ENCODE results near the gene VAV2. TPM values are rescaled to one million over a fixed set of nuclear protein-coding genes. Genes with fewer than 3 reads are reported as not detected.

Gene VAV2
- polyA plus RNA-seq, 2 of the 4 experiments (the other 2 are of a cell fraction): 9.8 to 21.4 TPM

GRCh38 chr9:133881671-133882381 is 110.3 kb downstream of the VAV2 start (continued):
- TF ChIP-seq CTCF (IDR thresholded peaks at IDR 0.05): no peak

GRCh38 chr9:133880851-133881661 is 111.1 kb downstream of the VAV2 start:
- WGBS (ENCODE audit: missing lambda C conversion rate): 88% methylated on average over 19 of the region's 23 CpGs
- H3K4me3 ChIP-seq: no peak overlapping the region
- CTCF ChIA-PET: interaction anchor here (0.9 to 1.6 kb wide), 3 partner anchors 19 to 113 kb away, joined by 3 to 7 read pairs (median 5); no protein-coding TSS in a partner anchor
- no peak for ATAC-seq
- FAIRE-seq: no peak
- H3K4me1 ChIP-seq: peaks cover 23% of the 10 kb centered on the region
- DNase-seq (ENCODE audit: low read depth in 1 of 2, low spot score in 1 of 2): no peak
- TF ChIP-seq NFE2L2 (conservative IDR thresholded peaks at IDR 0.05; ENCODE audit: low read length): no peak
- TF ChIP-seq PBX3 (IDR thresholded peaks at IDR 0.05): no peak
- no peak for TF ChIP-seq RARB (CRISPR knock-in tag; IDR thresholded peaks at IDR 0.05)
- TF ChIP-seq HOXB5 (CRISPR knock-in tag; IDR thresholded peaks at IDR 0.05): no peak
- no peak for TF ChIP-seq ZSCAN20 (CRISPR knock-in tag; IDR thresholded peaks at IDR 0.05)
- no peak for TF ChIP-seq HOXB13 (CRISPR knock-in tag; IDR thresholded peaks at IDR 0.05; ENCODE audit: low read depth)
- TF ChIP-seq JUN (IDR thresholded peaks at IDR 0.05): no peak
- no peak for TF ChIP-seq MAX (IDR thresholded peaks at IDR 0.05)
- TF ChIP-seq KDM5A (IDR thresholded peaks at IDR 0.05): no peak
- no peak for TF ChIP-seq HES2 (IDR thresholded peaks at IDR 0.05)
- TF ChIP-seq GATA3 (IDR thresholded peaks at IDR 0.05; ENCODE audit: borderline replicate concordance): no peak
- no peak for TF ChIP-seq RFX5 (IDR thresholded peaks at IDR 0.05)
- TF ChIP-seq USF2 (IDR thresholded peaks at IDR 0.05): no peak
- TF ChIP-seq MYC (IDR thresholded peaks at IDR 0.05; ENCODE audit: borderline replicate concordance, low read length): no peak
- TF ChIP-seq CBX2 (IDR thresholded peaks at IDR 0.05; ENCODE audit: borderline replicate concordance, low read depth): no peak
- no peak for TF ChIP-seq FOSL2 (IDR thresholded peaks at IDR 0.05)
- TF ChIP-seq FOSL2 (CRISPR knock-in tag; IDR thresholded peaks at IDR 0.05): no peak
- TF ChIP-seq RNF2 (IDR thresholded peaks at IDR 0.05; ENCODE audit: borderline replicate concordance, low read depth): no peak
- no peaks in the 10 kb centered on the region for H3K9me3 ChIP-seq
- POLR2A ChIA-PET: no interaction called here
- peak overlapping the region; percentile 52 to 84 for H3K27ac ChIP-seq
- H3K4me2 ChIP-seq: no peak overlapping the region

- Histone ChIP-seq H3K4me1 (peaks cover 32% of the 10 kb centered on the region), H3K27ac (peak overlapping the region in 1 of 2 experiments; percentile 84; a peak in 3 of 6 replicates), H3K9me3 (no peaks in the 10 kb centered on the region), H3K4me2 (no peak overlapping the region), H3K4me3 (no peak overlapping the region)
- DNase-seq (ENCODE audit: low read depth in 1 of 2, low spot score in 1 of 2): no peak
- POLR2A ChIA-PET: no interaction called here
- no peak for ATAC-seq
- CTCF ChIA-PET: interaction anchor here (0.7 to 1.6 kb wide), 5 partner anchors 9 to 439 kb away, joined by 3 to 7 read pairs (median 4); no protein-coding TSS in a partner anchor
- no peak for FAIRE-seq
- WGBS (ENCODE audit: missing lambda C conversion rate): 82% methylated on average over 7 of the region's 7 CpGs
- no peak for TF ChIP-seq EHMT2 (IDR thresholded peaks at IDR 0.05; ENCODE audit: low read depth)
- no peak for TF ChIP-seq EHF (CRISPR knock-in tag; IDR thresholded peaks at IDR 0.05)
- TF ChIP-seq PBX3 (IDR thresholded peaks at IDR 0.05): no peak
- no peak for TF ChIP-seq HOXB13 (CRISPR knock-in tag; IDR thresholded peaks at IDR 0.05; ENCODE audit: low read depth)
- TF ChIP-seq HOXA7 (CRISPR knock-in tag; IDR thresholded peaks at IDR 0.05): no peak
- no peak for TF ChIP-seq USF2 (IDR thresholded peaks at IDR 0.05)
- TF ChIP-seq POLR2AphosphoS2 (conservative IDR thresholded peaks at IDR 0.05; ENCODE audit: low read length): no peak
- TF ChIP-seq HDAC2 (IDR thresholded peaks at IDR 0.05): no peak
- no peak for TF ChIP-seq TP53 (CRISPR knock-in tag; IDR thresholded peaks at IDR 0.05)
- TF ChIP-seq HMGXB4 (CRISPR knock-in tag; IDR thresholded peaks at IDR 0.05; ENCODE audit: borderline replicate concordance): no peak
These were observed 112.0 kb downstream of the VAV2 start for GRCh38 chr9:133880136-133880535.

Data from A549 (cell line).